Measurements from ENCODE around the gene CDCP1.

The CDCP1 gene

GRCh38 chr3:45171283-45171682, 25.1 kb upstream of the CDCP1 start:
- no peaks in the 10 kb centered on the region for H3K27me3 ChIP-seq (ENCODE audit: insufficient read depth, poor library complexity, severe bottlenecking)
- TF ChIP-seq GABPA (IDR thresholded peaks at IDR 0.05; ENCODE audit: low read depth) (no peak), SPI1 (IDR thresholded peaks at IDR 0.05; ENCODE audit: borderline replicate concordance, low read depth) (no peak), POLR2AphosphoS5 (IDR thresholded peaks at IDR 0.05; ENCODE audit: low read depth) (no peak)
- TF ChIP-seq, protein P1, sequence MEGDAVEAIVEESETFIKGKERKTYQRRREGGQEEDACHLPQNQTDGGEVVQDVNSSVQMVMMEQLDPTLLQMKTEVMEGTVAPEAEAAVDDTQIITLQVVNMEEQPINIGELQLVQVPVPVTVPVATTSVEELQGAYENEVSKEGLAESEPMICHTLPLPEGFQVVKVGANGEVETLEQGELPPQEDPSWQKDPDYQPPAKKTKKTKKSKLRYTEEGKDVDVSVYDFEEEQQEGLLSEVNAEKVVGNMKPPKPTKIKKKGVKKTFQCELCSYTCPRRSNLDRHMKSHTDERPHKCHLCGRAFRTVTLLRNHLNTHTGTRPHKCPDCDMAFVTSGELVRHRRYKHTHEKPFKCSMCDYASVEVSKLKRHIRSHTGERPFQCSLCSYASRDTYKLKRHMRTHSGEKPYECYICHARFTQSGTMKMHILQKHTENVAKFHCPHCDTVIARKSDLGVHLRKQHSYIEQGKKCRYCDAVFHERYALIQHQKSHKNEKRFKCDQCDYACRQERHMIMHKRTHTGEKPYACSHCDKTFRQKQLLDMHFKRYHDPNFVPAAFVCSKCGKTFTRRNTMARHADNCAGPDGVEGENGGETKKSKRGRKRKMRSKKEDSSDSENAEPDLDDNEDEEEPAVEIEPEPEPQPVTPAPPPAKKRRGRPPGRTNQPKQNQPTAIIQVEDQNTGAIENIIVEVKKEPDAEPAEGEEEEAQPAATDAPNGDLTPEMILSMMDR (IDR thresholded peaks at IDR 0.05; ENCODE audit: insufficient read depth, low read length): no peak
- TF ChIP-seq, protein P2, sequence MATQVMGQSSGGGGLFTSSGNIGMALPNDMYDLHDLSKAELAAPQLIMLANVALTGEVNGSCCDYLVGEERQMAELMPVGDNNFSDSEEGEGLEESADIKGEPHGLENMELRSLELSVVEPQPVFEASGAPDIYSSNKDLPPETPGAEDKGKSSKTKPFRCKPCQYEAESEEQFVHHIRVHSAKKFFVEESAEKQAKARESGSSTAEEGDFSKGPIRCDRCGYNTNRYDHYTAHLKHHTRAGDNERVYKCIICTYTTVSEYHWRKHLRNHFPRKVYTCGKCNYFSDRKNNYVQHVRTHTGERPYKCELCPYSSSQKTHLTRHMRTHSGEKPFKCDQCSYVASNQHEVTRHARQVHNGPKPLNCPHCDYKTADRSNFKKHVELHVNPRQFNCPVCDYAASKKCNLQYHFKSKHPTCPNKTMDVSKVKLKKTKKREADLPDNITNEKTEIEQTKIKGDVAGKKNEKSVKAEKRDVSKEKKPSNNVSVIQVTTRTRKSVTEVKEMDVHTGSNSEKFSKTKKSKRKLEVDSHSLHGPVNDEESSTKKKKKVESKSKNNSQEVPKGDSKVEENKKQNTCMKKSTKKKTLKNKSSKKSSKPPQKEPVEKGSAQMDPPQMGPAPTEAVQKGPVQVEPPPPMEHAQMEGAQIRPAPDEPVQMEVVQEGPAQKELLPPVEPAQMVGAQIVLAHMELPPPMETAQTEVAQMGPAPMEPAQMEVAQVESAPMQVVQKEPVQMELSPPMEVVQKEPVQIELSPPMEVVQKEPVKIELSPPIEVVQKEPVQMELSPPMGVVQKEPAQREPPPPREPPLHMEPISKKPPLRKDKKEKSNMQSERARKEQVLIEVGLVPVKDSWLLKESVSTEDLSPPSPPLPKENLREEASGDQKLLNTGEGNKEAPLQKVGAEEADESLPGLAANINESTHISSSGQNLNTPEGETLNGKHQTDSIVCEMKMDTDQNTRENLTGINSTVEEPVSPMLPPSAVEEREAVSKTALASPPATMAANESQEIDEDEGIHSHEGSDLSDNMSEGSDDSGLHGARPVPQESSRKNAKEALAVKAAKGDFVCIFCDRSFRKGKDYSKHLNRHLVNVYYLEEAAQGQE (IDR thresholded peaks at IDR 0.05; ENCODE audit: insufficient replicate concordance, low read depth): no peak
- no peak overlapping the region for H3K27ac ChIP-seq (replicated peaks)
- no peak for DNase-seq (ENCODE audit: low read depth in 1 of 2, low spot score in 1 of 2)
- no peak overlapping the region for H3K4me3 ChIP-seq (replicated peaks; ENCODE audit: insufficient read depth, low read length)

GRCh38 chr3:45170096-45170495, 23.9 kb upstream of the CDCP1 start:
- H3K27me3 ChIP-seq (ENCODE audit: insufficient read depth, poor library complexity, severe bottlenecking): no peaks in the 10 kb centered on the region
- H3K27ac ChIP-seq (replicated peaks): no peak overlapping the region
- TF ChIP-seq GABPA (IDR thresholded peaks at IDR 0.05; ENCODE audit: low read depth) (no peak), POLR2AphosphoS5 (IDR thresholded peaks at IDR 0.05; ENCODE audit: low read depth) (no peak), SPI1 (IDR thresholded peaks at IDR 0.05; ENCODE audit: borderline replicate concordance, low read depth) (no peak)
- TF ChIP-seq, protein P1 (IDR thresholded peaks at IDR 0.05; ENCODE audit: insufficient read depth, low read length): no peak
- TF ChIP-seq, protein P2 (IDR thresholded peaks at IDR 0.05; ENCODE audit: insufficient replicate concordance, low read depth): no peak
- DNase-seq (ENCODE audit: low read depth in 1 of 2, low spot score in 1 of 2): no peak
- H3K4me3 ChIP-seq (replicated peaks; ENCODE audit: insufficient read depth, low read length): no peak overlapping the region

GRCh38 chr3:45169125-45169904, 23.1 kb upstream of the CDCP1 start:
- no peak overlapping the region for H3K4me3 ChIP-seq (replicated peaks; ENCODE audit: insufficient read depth, low read length)
- H3K27me3 ChIP-seq (ENCODE audit: insufficient read depth, poor library complexity, severe bottlenecking): no peaks in the 10 kb centered on the region
- H3K27ac ChIP-seq (replicated peaks): no peak overlapping the region
- TF ChIP-seq POLR2AphosphoS5 (IDR thresholded peaks at IDR 0.05; ENCODE audit: low read depth) (no peak), GABPA (IDR thresholded peaks at IDR 0.05; ENCODE audit: low read depth) (no peak), SPI1 (IDR thresholded peaks at IDR 0.05; ENCODE audit: borderline replicate concordance, low read depth) (no peak)
- TF ChIP-seq, protein P2 (IDR thresholded peaks at IDR 0.05; ENCODE audit: insufficient replicate concordance, low read depth): no peak
- TF ChIP-seq, protein P1 (IDR thresholded peaks at IDR 0.05; ENCODE audit: insufficient read depth, low read length): no peak
- no peak for DNase-seq (ENCODE audit: low read depth in 1 of 2, low spot score in 1 of 2)
